ENCODE results near the gene CDH23. TPM values are rescaled to one million over a fixed set of nuclear protein-coding genes. Genes with fewer than 3 reads are reported as not detected.

Gene CDH23
- total and polyA plus RNA-seq, 7 donors = 1.00 to 3.8 (median 1.9) TPM

- peak overlapping the region; percentile 97 for H3K27ac ChIP-seq
Measured at GRCh38 chr10:71844695-71845094, 448.0 kb downstream of the CDH23 start.

GRCh38 chr10:71845410-71846405 lies 449.0 kb downstream of the CDH23 start:
- peak; percentile 47 to 61 (median 58) for ATAC-seq
- TF ChIP-seq CTCF (IDR thresholded peaks at IDR 0.05) = no peak
- Histone ChIP-seq H3K4me1 (peaks cover 75% of the 10 kb centered on the region), H3K27me3 (ENCODE audit: insufficient read depth in 3 of 3, low read length in 2 of 3) (no peaks in the 10 kb centered on the region), H3K27ac (peak overlapping the region; percentile 97), H3K4me3 (peak overlapping the region; percentile 82), H3K9me3 (no peaks in the 10 kb centered on the region), H3K36me3 (ENCODE audit: insufficient read depth in 1 of 2, low read depth in 1 of 2) (no peaks in the 10 kb centered on the region)
- no peak for DNase-seq
- WGBS, 3 donors = 27 to 60% (median 35%) methylated on average over 11 of the region's 11 CpGs
- intact Hi-C loops (cut with DNase I) = no loop called here

More at GRCh38 chr10:71844695-71845094, 448.0 kb downstream of the CDH23 start:
- WGBS, 3 donors = 84 to 93% (median 87%) methylated on average over 2 of the region's 2 CpGs
- intact Hi-C loops (cut with DNase I) = no loop called here
- TF ChIP-seq CTCF (IDR thresholded peaks at IDR 0.05) = no peak
- H3K27me3 ChIP-seq (ENCODE audit: insufficient read depth in 3 of 3, low read length in 2 of 3) = no peaks in the 10 kb centered on the region
- DNase-seq (no peak), ATAC-seq (no peak)
- H3K4me3 ChIP-seq = peak overlapping the region; percentile 82
- H3K9me3 ChIP-seq = no peaks in the 10 kb centered on the region
- H3K4me1 ChIP-seq = peaks cover 86% of the 10 kb centered on the region
- H3K36me3 ChIP-seq (ENCODE audit: insufficient read depth in 1 of 2, low read depth in 1 of 2) = no peaks in the 10 kb centered on the region

- WGBS, 3 donors = 74 to 85% (median 74%) methylated on average over 3 of the region's 3 CpGs
- H3K4me3 ChIP-seq = peak overlapping the region; percentile 82
- peak overlapping the region; percentile 97 for H3K27ac ChIP-seq
- H3K27me3 ChIP-seq (ENCODE audit: insufficient read depth in 3 of 3, low read length in 2 of 3) = no peaks in the 10 kb centered on the region
- no peak for TF ChIP-seq CTCF (IDR thresholded peaks at IDR 0.05)
- no peaks in the 10 kb centered on the region for H3K36me3 ChIP-seq (ENCODE audit: insufficient read depth in 1 of 2, low read depth in 1 of 2)
- peaks cover 64% of the 10 kb centered on the region for H3K4me1 ChIP-seq
- DNase-seq = no peak
- no peaks in the 10 kb centered on the region for H3K9me3 ChIP-seq
- ATAC-seq = no peak
- intact Hi-C loops (cut with DNase I) = no loop called here
Measured at GRCh38 chr10:71846816-71847215, 450.1 kb downstream of the CDH23 start.

- H3K27ac ChIP-seq = peak overlapping the region; percentile 97
- no peak for TF ChIP-seq CTCF (IDR thresholded peaks at IDR 0.05)
- 88 to 94% (median 91%) methylated on average over 8 of the region's 8 CpGs for WGBS, 3 donors
- DNase-seq = no peak
- H3K4me1 ChIP-seq = peaks cover 58% of the 10 kb centered on the region
- H3K9me3 ChIP-seq = no peaks in the 10 kb centered on the region
- ATAC-seq = no peak
- no peaks in the 10 kb centered on the region for H3K27me3 ChIP-seq (ENCODE audit: insufficient read depth in 3 of 3, low read length in 2 of 3)
- intact Hi-C loops (cut with DNase I) = no loop called here
- H3K4me3 ChIP-seq = peak overlapping the region; percentile 82
- no peaks in the 10 kb centered on the region for H3K36me3 ChIP-seq (ENCODE audit: insufficient read depth in 1 of 2, low read depth in 1 of 2)
Measured at GRCh38 chr10:71847418-71847817, 450.7 kb downstream of the CDH23 start.

Measured in psoas muscle (tissue), 8 donors.